ENCODE results near the gene VAMP3.

VAMP3 gene

GRCh38 chr1:7821282-7821681, 50.2 kb downstream of the VAMP3 start:
- no peak for DNase-seq

- DNase-seq, result no peak
Measured at GRCh38 chr1:7824701-7825100, 53.6 kb downstream of the VAMP3 start.

GRCh38 chr1:7826363-7826762, 55.3 kb downstream of the VAMP3 start:
- DNase-seq, result no peak

GRCh38 chr1:7827126-7827955, 56.2 kb downstream of the VAMP3 start:
- DNase-seq, result peak in 2 of 4 experiments; percentile 4 to 12
